Measurements from ENCODE around the gene FN3KRP. TPM values are rescaled to one million over a fixed set of nuclear protein-coding genes. Genes with fewer than 3 reads are reported as not detected.
A peak's percentile ranks its signal among the peaks of the same experiment; 100 is the strongest.

The FN3KRP gene
- total and polyA plus RNA-seq, 2 of the 13 experiments (the other 11 are each of a cell fraction or from before 2014, with no cell fraction given), result 22.4 to 28.2 TPM

- peak; percentile 79; the same call in 1 of the 2 replicates for TF ChIP-seq ZNF318 (CRISPR knock-in tag; IDR thresholded peaks at IDR 0.05)
- TF ChIP-seq, protein P1, sequence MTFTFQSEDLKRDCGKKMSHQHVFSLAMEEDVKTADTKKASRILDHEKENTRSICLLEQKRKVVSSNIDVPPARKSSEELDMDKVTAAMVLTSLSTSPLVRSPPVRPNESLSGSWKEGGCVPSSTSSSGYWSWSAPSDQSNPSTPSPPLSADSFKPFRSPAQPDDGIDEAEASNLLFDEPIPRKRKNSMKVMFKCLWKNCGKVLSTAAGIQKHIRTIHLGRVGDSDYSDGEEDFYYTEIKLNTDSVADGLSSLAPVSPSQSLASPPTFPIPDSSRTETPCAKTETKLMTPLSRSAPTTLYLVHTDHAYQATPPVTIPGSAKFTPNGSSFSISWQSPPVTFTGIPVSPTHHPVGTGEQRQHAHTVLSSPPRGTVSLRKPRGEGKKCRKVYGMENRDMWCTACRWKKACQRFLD (CRISPR knock-in tag; IDR thresholded peaks at IDR 0.05; ENCODE audit: borderline replicate concordance), result peak; percentile 50; the same call in 1 of the 2 replicates
- TF ChIP-seq HNF4G (IDR thresholded peaks at IDR 0.05; ENCODE audit: borderline replicate concordance, low read depth, low read length), result peak; percentile 80; the same call in 1 of the 2 replicates
- no peak; the same call in 1 of the 2 replicates for TF ChIP-seq HNF4G (CRISPR knock-in tag; IDR thresholded peaks at IDR 0.05; ENCODE audit: borderline replicate concordance, low read depth)
- 0 out of 2 replicates have a peak, but pooled peaks have one; percentile 7 for TF ChIP-seq MEIS2 (CRISPR knock-in tag; IDR thresholded peaks at IDR 0.05)
- no peak for TF ChIP-seq SMARCE1 (IDR thresholded peaks at IDR 0.05; ENCODE audit: borderline replicate concordance)
- TF ChIP-seq, protein P2, sequence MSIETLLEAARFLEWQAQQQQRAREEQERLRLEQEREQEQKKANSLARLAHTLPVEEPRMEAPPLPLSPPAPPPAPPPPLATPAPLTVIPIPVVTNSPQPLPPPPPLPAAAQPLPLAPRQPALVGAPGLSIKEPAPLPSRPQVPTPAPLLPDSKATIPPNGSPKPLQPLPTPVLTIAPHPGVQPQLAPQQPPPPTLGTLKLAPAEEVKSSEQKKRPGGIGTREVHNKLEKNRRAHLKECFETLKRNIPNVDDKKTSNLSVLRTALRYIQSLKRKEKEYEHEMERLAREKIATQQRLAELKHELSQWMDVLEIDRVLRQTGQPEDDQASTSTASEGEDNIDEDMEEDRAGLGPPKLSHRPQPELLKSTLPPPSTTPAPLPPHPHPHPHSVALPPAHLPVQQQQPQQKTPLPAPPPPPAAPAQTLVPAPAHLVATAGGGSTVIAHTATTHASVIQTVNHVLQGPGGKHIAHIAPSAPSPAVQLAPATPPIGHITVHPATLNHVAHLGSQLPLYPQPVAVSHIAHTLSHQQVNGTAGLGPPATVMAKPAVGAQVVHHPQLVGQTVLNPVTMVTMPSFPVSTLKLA (IDR thresholded peaks at IDR 0.05), result peak; percentile 27; the same call in 1 of the 2 replicates
- no peak for TF ChIP-seq LCORL (IDR thresholded peaks at IDR 0.05)
- TF ChIP-seq LCORL (CRISPR knock-in tag; IDR thresholded peaks at IDR 0.05), result no peak
- peak; percentile 81 for TF ChIP-seq NR2C2 (CRISPR knock-in tag; IDR thresholded peaks at IDR 0.05; ENCODE audit: borderline replicate concordance)
- TF ChIP-seq ZNF567 (CRISPR knock-in tag; IDR thresholded peaks at IDR 0.05; ENCODE audit: borderline replicate concordance), result 0 out of 2 replicates have a peak, but pooled peaks have one; percentile 59
- TF ChIP-seq ZNF232 (CRISPR knock-in tag; IDR thresholded peaks at IDR 0.05; ENCODE audit: borderline replicate concordance), result peak; percentile 21; the same call in 1 of the 2 replicates
- TF ChIP-seq ZNF891 (CRISPR knock-in tag; IDR thresholded peaks at IDR 0.05), result peak; percentile 53; the same call in 1 of the 2 replicates
- TF ChIP-seq KAT8 (CRISPR knock-in tag; IDR thresholded peaks at IDR 0.05), result 0 out of 2 replicates have a peak, but pooled peaks have one; percentile 20
Observed at GRCh38 chr17:82703935-82704865, 12.3 kb upstream of the FN3KRP start (continued).
